Measurements from ENCODE around the gene SNX33. TPM values are rescaled to one million over a fixed set of nuclear protein-coding genes. Genes with fewer than 3 reads are reported as not detected.

SNX33 gene
- total RNA-seq, 1 experiment from 2014 or later, result 8.3 TPM

- RAD21 ChIA-PET (ENCODE audit: low non-redundant PET in 1 of 2, low total read pairs in 2 of 2, uncharacterized antibody in 2 of 2, unreplicated experiment in 2 of 2), result no interaction called here
- no TSS peak for BruUV-seq (replicated peaks)
- TF ChIP-seq FOSL1 (IDR thresholded peaks at IDR 0.05; ENCODE audit: low read depth) (no peak), SIN3A (IDR thresholded peaks at IDR 0.05; ENCODE audit: low read depth) (no peak)
- H3K9me2 ChIP-seq (ENCODE audit: insufficient read depth), result no peaks in the 10 kb centered on the region
- H4K20me1 ChIP-seq (ENCODE audit: insufficient read depth), result no peaks in the 10 kb centered on the region
- no peak overlapping the region for H2AFZ ChIP-seq (ENCODE audit: low read depth, low read length, poor library complexity, severe bottlenecking)
- no peaks in the 10 kb centered on the region for H3K36me3 ChIP-seq (ENCODE audit: control insufficient read depth in 1 of 2, insufficient read depth in 2 of 2, low read length in 2 of 2)
- peak overlapping the region; percentile 94 for H3K27ac ChIP-seq (ENCODE audit: low read depth, low read length)
- no peaks in the 10 kb centered on the region for H3K79me2 ChIP-seq (ENCODE audit: insufficient read depth, low read length)
- H3K4me3 ChIP-seq (replicated peaks in 1 of 2; ENCODE audit: low read depth in 1 of 2, low read length in 2 of 2), result peak overlapping the region in 1 of 2 experiments; percentile 44; a peak in 2 of 4 replicates
- H3K4me2 ChIP-seq (ENCODE audit: low read length), result peak overlapping the region; percentile 86
- CTCF ChIA-PET, result interaction anchor here (1.3 to 2.0 kb wide), 4 partner anchors 9 to 302 kb away, joined by 3 to 5 read pairs (median 4); no protein-coding TSS in a partner anchor
- intact Hi-C loops (cut with micrococcal nuclease), result loop anchor here (5.0 kb wide), 2 partner anchors 43 to 303 kb away; partner anchors contain the start of genes MAN2C1 and SNUPN
- no peak for DNase-seq (ENCODE audit: low read depth, low spot score)
- peak overlapping the region; percentile 77 for H3K9ac ChIP-seq (ENCODE audit: low read length)
- POLR2A ChIA-PET, result no interaction called here
- peak; percentile 2; the same call in 1 of the 2 replicates for ATAC-seq
- H3K27me3 ChIP-seq (ENCODE audit: insufficient read depth, low read length), result no peaks in the 10 kb centered on the region
- H3K4me1 ChIP-seq (ENCODE audit: control insufficient read depth in 1 of 2, insufficient read depth in 2 of 2, low read length in 2 of 2), result peaks cover 60 to 91% of the 10 kb centered on the region in 2 experiments
- H3K9me3 ChIP-seq (ENCODE audit: control insufficient read depth in 1 of 2, insufficient read depth in 1 of 2, low read depth in 1 of 2, low read length in 2 of 2), result no peaks in the 10 kb centered on the region
Measured at GRCh38 chr15:75669879-75670212, 22.1 kb downstream of the SNX33 start.

GRCh38 chr15:75671730-75672602 is 24.3 kb downstream of the SNX33 start:
- Histone ChIP-seq H3K79me2 (ENCODE audit: insufficient read depth, low read length) (no peaks in the 10 kb centered on the region), H3K27ac (ENCODE audit: low read depth, low read length) (no peak overlapping the region), H3K27me3 (ENCODE audit: insufficient read depth, low read length) (no peaks in the 10 kb centered on the region), H3K4me2 (ENCODE audit: low read length) (peak overlapping the region; percentile 47), H3K4me1 (ENCODE audit: control insufficient read depth in 1 of 2, insufficient read depth in 2 of 2, low read length in 2 of 2) (peaks cover 42 to 71% of the 10 kb centered on the region in 2 experiments), H3K4me3 (replicated peaks in 1 of 2; ENCODE audit: low read depth in 1 of 2, low read length in 2 of 2) (no peak overlapping the region), H2AFZ (ENCODE audit: low read depth, low read length, poor library complexity, severe bottlenecking) (no peak overlapping the region), H3K9ac (ENCODE audit: low read length) (peak overlapping the region; percentile 34; the same call in 1 of the 2 replicates), H4K20me1 (ENCODE audit: insufficient read depth) (no peaks in the 10 kb centered on the region), H3K36me3 (ENCODE audit: control insufficient read depth in 1 of 2, insufficient read depth in 2 of 2, low read length in 2 of 2) (no peaks in the 10 kb centered on the region), H3K9me2 (ENCODE audit: insufficient read depth) (no peaks in the 10 kb centered on the region), H3K9me3 (ENCODE audit: control insufficient read depth in 1 of 2, insufficient read depth in 1 of 2, low read depth in 1 of 2, low read length in 2 of 2) (no peaks in the 10 kb centered on the region)
- POLR2A ChIA-PET, result interaction anchor here (0.8 kb wide), 1 partner anchor 11 kb away, joined by 6 read pairs; no protein-coding TSS in a partner anchor
- DNase-seq (ENCODE audit: low read depth, low spot score), result no peak
- CTCF ChIA-PET, result interaction anchor here (0.6 kb wide), 1 partner anchor 11 kb away, joined by 3 read pairs; no protein-coding TSS in a partner anchor
- RAD21 ChIA-PET (ENCODE audit: low non-redundant PET in 1 of 2, low total read pairs in 2 of 2, uncharacterized antibody in 2 of 2, unreplicated experiment in 2 of 2), result interaction anchor here in 1 of 2 experiments (1.2 kb wide), 1 partner anchor 30 kb away, joined by 3 read pairs; no protein-coding TSS in a partner anchor
- TF ChIP-seq YY1 (IDR thresholded peaks at IDR 0.05; ENCODE audit: extremely low read depth, insufficient replicate concordance, low read depth, low read length), result no peak
- TF ChIP-seq EZH2 (IDR thresholded peaks at IDR 0.05), result no peak
- TF ChIP-seq REST (IDR thresholded peaks at IDR 0.05; ENCODE audit: low read depth), result no peak
- no peak for TF ChIP-seq CEBPB (IDR thresholded peaks at IDR 0.05; ENCODE audit: low read depth)
- no peak for TF ChIP-seq EZH2phosphoT487 (IDR thresholded peaks at IDR 0.05; ENCODE audit: borderline replicate concordance)
- no peak for TF ChIP-seq FOSL1 (IDR thresholded peaks at IDR 0.05; ENCODE audit: low read depth)
- no peak for TF ChIP-seq ELF1 (IDR thresholded peaks at IDR 0.05; ENCODE audit: borderline replicate concordance, low read depth)
- ATAC-seq, result no peak
- intact Hi-C loops (cut with micrococcal nuclease), result no loop called here
- BruUV-seq (replicated peaks), result no TSS peak
